Measurements from ENCODE around the gene MCTP1. TPM values are rescaled to one million over a fixed set of nuclear protein-coding genes. Genes with fewer than 3 reads are reported as not detected.

Gene MCTP1
- total and polyA plus RNA-seq, 10 of the 15 experiments (the other 5 are each of a cell fraction or from before 2014, with no cell fraction given) = 12.6 to 45.9 (median 18.8) TPM

DNA sequence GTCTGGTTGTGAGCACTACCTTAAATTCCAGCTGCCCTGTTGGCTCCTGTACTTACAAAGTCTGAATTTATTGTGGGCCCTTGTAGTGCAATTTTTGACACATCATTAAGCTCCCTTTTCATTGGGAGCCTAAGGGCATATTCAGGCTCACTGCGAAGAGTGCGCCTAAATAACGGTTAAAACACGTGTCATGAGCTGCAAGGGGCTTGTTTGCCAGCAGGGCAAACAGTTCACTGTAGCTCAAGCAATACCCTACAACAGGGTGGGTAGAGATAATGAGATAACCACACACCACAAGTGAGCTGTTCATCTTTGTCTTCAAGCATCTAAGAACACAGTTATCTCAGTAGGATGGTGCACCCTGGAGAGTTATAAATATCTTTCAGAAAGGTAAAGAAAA is 452.2 kb downstream of the MCTP1 start:
- FAIRE-seq = no peak
- H3K4me1 ChIP-seq (ENCODE audit: control insufficient read depth, insufficient read depth, low read length) = no peaks in the 10 kb centered on the region
- no peak overlapping the region for H3K9ac ChIP-seq (ENCODE audit: control insufficient read depth, insufficient read depth, low read length)
- no peak for ATAC-seq
- TF ChIP-seq TCF12 (IDR thresholded peaks at IDR 0.05; ENCODE audit: low read depth, low read length) (no peak), PAX5 (IDR thresholded peaks at IDR 0.05; ENCODE audit: borderline replicate concordance, low read depth, low read length) (no peak), ZNF207 (IDR thresholded peaks at IDR 0.05; ENCODE audit: borderline replicate concordance) (no peak), NBN (IDR thresholded peaks at IDR 0.05) (no peak), STAT3 (IDR thresholded peaks at IDR 0.05; ENCODE audit: low read depth, low read length) (no peak), BACH1 (IDR thresholded peaks at IDR 0.05; ENCODE audit: borderline replicate concordance) (no peak), MLLT1 (IDR thresholded peaks at IDR 0.05) (no peak), ZBTB40 (IDR thresholded peaks at IDR 0.05; ENCODE audit: borderline replicate concordance) (no peak)
- TF ChIP-seq, protein P1, sequence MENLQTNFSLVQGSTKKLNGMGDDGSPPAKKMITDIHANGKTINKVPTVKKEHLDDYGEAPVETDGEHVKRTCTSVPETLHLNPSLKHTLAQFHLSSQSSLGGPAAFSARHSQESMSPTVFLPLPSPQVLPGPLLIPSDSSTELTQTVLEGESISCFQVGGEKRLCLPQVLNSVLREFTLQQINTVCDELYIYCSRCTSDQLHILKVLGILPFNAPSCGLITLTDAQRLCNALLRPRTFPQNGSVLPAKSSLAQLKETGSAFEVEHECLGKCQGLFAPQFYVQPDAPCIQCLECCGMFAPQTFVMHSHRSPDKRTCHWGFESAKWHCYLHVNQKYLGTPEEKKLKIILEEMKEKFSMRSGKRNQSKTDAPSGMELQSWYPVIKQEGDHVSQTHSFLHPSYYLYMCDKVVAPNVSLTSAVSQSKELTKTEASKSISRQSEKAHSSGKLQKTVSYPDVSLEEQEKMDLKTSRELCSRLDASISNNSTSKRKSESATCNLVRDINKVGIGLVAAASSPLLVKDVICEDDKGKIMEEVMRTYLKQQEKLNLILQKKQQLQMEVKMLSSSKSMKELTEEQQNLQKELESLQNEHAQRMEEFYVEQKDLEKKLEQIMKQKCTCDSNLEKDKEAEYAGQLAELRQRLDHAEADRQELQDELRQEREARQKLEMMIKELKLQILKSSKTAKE (IDR thresholded peaks at IDR 0.05; ENCODE audit: low read depth, poor library complexity, severe bottlenecking) = no peak
- H3K4me3 ChIP-seq = no peak overlapping the region
- in situ Hi-C loops (cut with MboI) (no loop called here), intact Hi-C loops (cut with micrococcal nuclease; ENCODE audit: unreplicated experiment) (no loop called here)
- SMC1A ChIA-PET (ENCODE audit: uncharacterized antibody, unreplicated experiment) = interaction anchor here (1.1 to 3.8 kb wide), 11 partner anchors 10 to 108 kb away, joined by 3 to 28 read pairs (median 6); no protein-coding TSS in a partner anchor
- H3K79me2 ChIP-seq (ENCODE audit: control insufficient read depth, insufficient read depth, low read length) = no peaks in the 10 kb centered on the region
- POLR2A ChIA-PET = interaction anchor here (0.6 to 1.7 kb wide), 3 partner anchors 9 to 419 kb away, joined by 3 to 5 read pairs (median 4); no protein-coding TSS in a partner anchor
- 59% methylated on average over 4 of the region's 4 CpGs for WGBS (ENCODE audit: insufficient coverage, insufficient replicate concordance, low lambda C conversion rate, missing lambda C conversion rate)
- H2AFZ ChIP-seq (ENCODE audit: control insufficient read depth, low read depth, low read length) = no peak overlapping the region
- H3K27me3 ChIP-seq (replicated peaks in 1 of 2; ENCODE audit: control insufficient read depth in 2 of 2, insufficient read depth in 2 of 2, low read length in 1 of 2) = no peaks in the 10 kb centered on the region
- DNase-seq (ENCODE audit: low read depth, low spot score) = no peak
- H3K4me2 ChIP-seq (ENCODE audit: control insufficient read depth, insufficient read depth) = no peak overlapping the region
- H3K36me3 ChIP-seq (ENCODE audit: control insufficient read depth in 2 of 2, insufficient read depth in 2 of 2, low read length in 1 of 2) = no peaks in the 10 kb centered on the region; a peak in 1 of 4 replicates
- no peaks in the 10 kb centered on the region for H3K9me3 ChIP-seq (replicated peaks; ENCODE audit: control insufficient read depth, insufficient read depth, low read length)
- BruUV-seq (replicated peaks) = no TSS peak
- H4K20me1 ChIP-seq (ENCODE audit: control insufficient read depth, insufficient read depth) = no peaks in the 10 kb centered on the region
- RAD21 ChIA-PET (ENCODE audit: unreplicated experiment) = interaction anchor here (0.6 to 2.1 kb wide), 4 partner anchors 9 to 308 kb away, joined by 3 to 11 read pairs (median 4); no protein-coding TSS in a partner anchor
- CTCF ChIA-PET = interaction anchor here (0.6 to 5.7 kb wide), 17 partner anchors 9 to 409 kb away, joined by 3 to 33 read pairs (median 3); partner anchors contain the start of genes KIAA0825 and SLF1
- H3K27ac ChIP-seq (ENCODE audit: control insufficient read depth, insufficient read depth) = no peak overlapping the region

Data from GM12878 (cell line).